ENCODE results near the gene TOR1A.

The TOR1A gene

GRCh38 chr9:129851821-129852220 lies 27.9 kb upstream of the TOR1A start:
- no peak for DNase-seq (ENCODE audit: low read depth)
- H3K4me3 ChIP-seq (ENCODE audit: low read length) = no peak overlapping the region
- TF ChIP-seq, protein P1, sequence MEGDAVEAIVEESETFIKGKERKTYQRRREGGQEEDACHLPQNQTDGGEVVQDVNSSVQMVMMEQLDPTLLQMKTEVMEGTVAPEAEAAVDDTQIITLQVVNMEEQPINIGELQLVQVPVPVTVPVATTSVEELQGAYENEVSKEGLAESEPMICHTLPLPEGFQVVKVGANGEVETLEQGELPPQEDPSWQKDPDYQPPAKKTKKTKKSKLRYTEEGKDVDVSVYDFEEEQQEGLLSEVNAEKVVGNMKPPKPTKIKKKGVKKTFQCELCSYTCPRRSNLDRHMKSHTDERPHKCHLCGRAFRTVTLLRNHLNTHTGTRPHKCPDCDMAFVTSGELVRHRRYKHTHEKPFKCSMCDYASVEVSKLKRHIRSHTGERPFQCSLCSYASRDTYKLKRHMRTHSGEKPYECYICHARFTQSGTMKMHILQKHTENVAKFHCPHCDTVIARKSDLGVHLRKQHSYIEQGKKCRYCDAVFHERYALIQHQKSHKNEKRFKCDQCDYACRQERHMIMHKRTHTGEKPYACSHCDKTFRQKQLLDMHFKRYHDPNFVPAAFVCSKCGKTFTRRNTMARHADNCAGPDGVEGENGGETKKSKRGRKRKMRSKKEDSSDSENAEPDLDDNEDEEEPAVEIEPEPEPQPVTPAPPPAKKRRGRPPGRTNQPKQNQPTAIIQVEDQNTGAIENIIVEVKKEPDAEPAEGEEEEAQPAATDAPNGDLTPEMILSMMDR (conservative IDR thresholded peaks at IDR 0.05; ENCODE audit: low read depth, low read length) = no peak

GRCh38 chr9:129850821-129851550 lies 27.1 kb upstream of the TOR1A start:
- DNase-seq (ENCODE audit: low read depth) = no peak
- H3K4me3 ChIP-seq (ENCODE audit: low read length) = no peak overlapping the region
- TF ChIP-seq, protein P1 (conservative IDR thresholded peaks at IDR 0.05; ENCODE audit: low read depth, low read length) = no peak

DNA sequence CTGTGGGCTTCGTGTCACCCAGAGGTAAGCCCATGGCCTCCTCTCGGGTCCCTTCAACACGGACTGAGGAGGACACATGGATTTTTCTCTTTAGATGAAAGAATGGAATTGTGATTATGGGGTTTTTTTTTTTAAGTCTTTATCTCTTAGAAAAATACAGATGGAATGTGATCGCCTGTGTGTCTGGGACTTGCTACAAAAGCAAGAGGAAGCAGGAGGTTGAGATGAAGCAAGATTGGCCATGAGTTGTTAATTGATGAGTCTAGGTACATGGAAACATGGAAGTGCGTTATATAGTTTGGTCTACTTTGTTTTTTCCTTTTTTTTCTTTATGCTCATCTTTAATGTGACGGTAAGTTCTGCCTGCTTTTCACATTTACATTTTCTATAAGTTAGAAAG lies 26.0 kb upstream of the TOR1A start:
- TF ChIP-seq, protein P1 (conservative IDR thresholded peaks at IDR 0.05; ENCODE audit: low read depth, low read length) = no peak
- no peak for DNase-seq (ENCODE audit: low read depth)

DNA sequence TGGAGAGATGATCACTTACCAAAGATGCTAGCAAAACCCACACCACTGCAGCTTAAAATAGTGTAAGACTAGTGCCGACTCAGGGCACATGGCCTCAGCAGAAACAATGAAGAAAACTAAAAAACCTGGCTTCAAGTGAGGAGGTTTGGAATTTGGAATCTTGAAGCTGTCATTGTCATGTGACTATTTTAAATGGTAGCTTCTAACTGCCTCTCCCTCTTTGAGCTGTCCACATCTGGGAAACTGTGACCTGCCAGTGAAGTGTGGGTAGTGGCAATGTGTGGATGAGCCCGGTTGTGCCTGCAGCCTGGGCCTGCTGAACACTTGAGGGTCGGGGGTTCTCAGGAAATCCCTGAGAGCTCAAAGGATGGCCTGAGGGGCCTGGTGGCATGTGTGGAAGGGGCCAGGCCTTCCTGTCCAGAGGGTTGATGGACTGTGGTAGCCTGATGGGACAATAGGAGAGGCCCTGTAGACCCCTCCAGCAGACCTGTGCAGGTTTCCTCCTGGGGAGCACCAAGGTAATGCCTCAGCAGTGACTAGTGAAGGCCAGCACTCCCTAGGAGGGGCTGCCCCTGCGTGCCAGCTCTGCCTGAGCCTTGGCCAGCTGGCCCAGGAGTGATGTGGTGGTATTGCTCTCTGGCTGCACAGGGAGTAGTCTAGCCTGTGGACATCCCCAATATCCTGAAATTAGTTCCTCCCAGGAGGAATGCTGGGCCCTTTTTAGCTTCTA lies 24.9 kb upstream of the TOR1A start:
- no peak overlapping the region for H3K4me3 ChIP-seq (ENCODE audit: low read length)
- TF ChIP-seq, protein P1 (conservative IDR thresholded peaks at IDR 0.05; ENCODE audit: low read depth, low read length) = no peak
- DNase-seq (ENCODE audit: low read depth) = no peak

More for the DNA sequence above, 26.0 kb upstream of the TOR1A start:
- H3K4me3 ChIP-seq (ENCODE audit: low read length) = no peak overlapping the region

- TF ChIP-seq, protein P1 (conservative IDR thresholded peaks at IDR 0.05; ENCODE audit: low read depth, low read length) = no peak
- DNase-seq (ENCODE audit: low read depth) = no peak
- H3K4me3 ChIP-seq (ENCODE audit: low read length) = no peak overlapping the region
These were observed 21.4 kb upstream of the TOR1A start for GRCh38 chr9:129845373-129845772.

DNA sequence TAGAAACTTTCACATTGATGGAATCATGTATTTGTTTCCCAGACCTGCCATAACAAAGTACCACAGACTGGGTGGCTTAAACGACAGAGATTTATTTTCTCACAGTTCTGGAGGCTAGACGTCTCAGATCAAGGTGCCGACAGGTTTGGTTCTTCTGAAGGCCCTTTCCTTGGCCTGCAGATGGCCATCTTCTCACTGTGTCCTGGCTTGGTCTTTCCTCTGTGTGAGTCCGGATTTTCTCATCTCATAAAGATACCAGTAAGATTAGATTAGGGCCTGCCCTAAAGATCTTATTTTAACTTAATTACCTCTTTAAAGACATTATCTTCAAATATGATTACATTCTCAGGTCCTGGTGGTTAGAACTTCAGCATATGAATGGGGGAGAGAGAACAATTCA lies 17.1 kb upstream of the TOR1A start:
- TF ChIP-seq, protein P1 (conservative IDR thresholded peaks at IDR 0.05; ENCODE audit: low read depth, low read length) = no peak
- H3K4me3 ChIP-seq (ENCODE audit: low read length) = no peak overlapping the region
- DNase-seq (ENCODE audit: low read depth) = no peak

- TF ChIP-seq, protein P1 (conservative IDR thresholded peaks at IDR 0.05; ENCODE audit: low read depth, low read length) = no peak
- H3K4me3 ChIP-seq (ENCODE audit: low read length) = no peak overlapping the region
- DNase-seq (ENCODE audit: low read depth) = no peak
These were observed 16.1 kb upstream of the TOR1A start for GRCh38 chr9:129840034-129840433.
